ENCODE data around the gene UBE2L6.
"Not testable (repeated sequence)": the region's sequence is repeated elsewhere in the genome, so short reads cannot be mapped to it uniquely, and the experiment has no call there.

Gene UBE2L6

DNA sequence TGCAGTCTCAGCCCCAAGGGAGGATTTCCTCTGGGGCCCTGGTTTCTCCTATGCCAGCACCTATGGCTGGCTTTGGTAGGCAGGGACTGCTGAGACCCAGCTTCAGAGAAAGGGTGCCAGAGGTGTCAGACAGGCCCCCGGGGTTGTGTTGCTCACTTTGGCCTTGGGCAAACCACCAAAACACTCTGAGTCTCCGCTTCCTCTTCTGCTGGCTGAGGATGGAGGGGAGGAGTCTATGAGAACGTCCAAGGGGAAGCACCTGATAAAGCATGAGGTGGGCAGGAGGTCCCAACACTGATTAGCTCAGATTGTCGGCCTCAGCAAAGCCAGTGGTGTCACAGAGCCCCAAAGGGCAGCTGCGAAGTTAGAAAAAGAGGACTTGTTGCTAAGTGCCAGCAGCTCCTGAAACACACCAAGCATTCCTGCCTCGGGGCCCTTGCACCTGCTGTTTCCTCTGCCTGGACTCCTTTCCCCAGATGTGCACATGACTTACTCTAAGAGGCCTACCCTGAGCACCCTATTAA lies 19.6 kb downstream of the UBE2L6 start:
- Mint-ChIP-seq H3K4me3 (peak overlapping the region; percentile 31), H3K4me1 (peaks cover 21% of the 10 kb centered on the region), H3K36me3 (peaks cover 43% of the 10 kb centered on the region), H3K27ac (peak overlapping the region; percentile 93), H3K27me3 (no peaks in the 10 kb centered on the region), H3K9me3 (peaks cover 3% of the 10 kb centered on the region)
- ATAC-seq, result peak; percentile 97

- peaks cover 26% of the 10 kb centered on the region for H3K4me1 Mint-ChIP-seq
- peaks cover 40% of the 10 kb centered on the region for H3K36me3 Mint-ChIP-seq
- H3K4me3 Mint-ChIP-seq, result peak overlapping the region; percentile 45
- peak overlapping the region; percentile 93 for H3K27ac Mint-ChIP-seq
- no peaks in the 10 kb centered on the region for H3K27me3 Mint-ChIP-seq
- peak; percentile 55 for ATAC-seq
- peaks cover 3% of the 10 kb centered on the region for H3K9me3 Mint-ChIP-seq
These were observed 20.5 kb downstream of the UBE2L6 start for GRCh38 chr11:57546869-57547475.

DNA sequence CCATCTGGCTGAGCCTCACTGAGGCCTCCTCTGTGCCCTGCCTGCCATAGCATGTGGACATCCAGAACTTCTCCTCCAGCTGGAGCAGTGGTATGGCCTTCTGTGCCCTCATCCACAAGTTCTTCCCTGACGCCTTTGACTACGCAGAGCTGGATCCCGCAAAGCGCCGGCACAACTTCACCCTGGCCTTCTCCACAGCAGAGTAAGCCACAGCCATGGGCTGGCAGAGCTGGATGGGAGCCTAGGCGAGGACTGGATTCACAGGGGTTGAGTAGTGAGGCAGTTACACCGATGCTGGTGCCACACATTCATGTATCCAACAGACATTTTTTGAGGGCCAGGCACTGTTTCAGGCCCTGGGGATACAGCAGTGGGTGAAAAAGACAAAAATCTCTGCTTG lies 21.0 kb downstream of the UBE2L6 start:
- Mint-ChIP-seq H3K9me3 (peaks cover 3% of the 10 kb centered on the region), H3K4me3 (no peak overlapping the region), H3K27me3 (no peaks in the 10 kb centered on the region), H3K4me1 (peaks cover 26% of the 10 kb centered on the region), H3K27ac (no peak overlapping the region), H3K36me3 (peaks cover 38% of the 10 kb centered on the region)
- no peak for ATAC-seq

DNA sequence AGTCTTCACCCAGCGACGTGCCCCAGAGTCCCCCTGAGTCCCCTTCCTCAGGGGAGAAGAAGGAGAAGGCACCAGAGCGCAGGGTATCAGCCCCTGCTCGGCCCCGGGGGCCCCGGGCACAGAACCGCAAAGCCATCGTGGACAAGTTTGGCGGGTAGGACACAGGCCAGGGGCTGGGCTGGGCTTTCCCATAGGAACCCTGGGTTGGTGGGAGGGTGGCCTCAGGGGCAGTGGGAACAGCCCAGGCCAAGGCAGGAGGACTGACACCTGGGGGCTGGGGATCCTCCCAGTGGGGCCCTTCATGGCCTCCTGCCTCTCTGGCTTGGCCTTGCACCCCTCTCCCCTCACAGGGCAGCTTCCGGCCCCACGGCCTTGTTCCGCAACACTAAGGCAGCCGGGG lies 21.6 kb downstream of the UBE2L6 start:
- peaks cover 26% of the 10 kb centered on the region for H3K4me1 Mint-ChIP-seq
- no peak overlapping the region for H3K4me3 Mint-ChIP-seq
- peaks cover 38% of the 10 kb centered on the region for H3K36me3 Mint-ChIP-seq
- peaks cover 3% of the 10 kb centered on the region for H3K9me3 Mint-ChIP-seq
- no peak for ATAC-seq
- H3K27ac Mint-ChIP-seq, result no peak overlapping the region
- no peaks in the 10 kb centered on the region for H3K27me3 Mint-ChIP-seq

DNA sequence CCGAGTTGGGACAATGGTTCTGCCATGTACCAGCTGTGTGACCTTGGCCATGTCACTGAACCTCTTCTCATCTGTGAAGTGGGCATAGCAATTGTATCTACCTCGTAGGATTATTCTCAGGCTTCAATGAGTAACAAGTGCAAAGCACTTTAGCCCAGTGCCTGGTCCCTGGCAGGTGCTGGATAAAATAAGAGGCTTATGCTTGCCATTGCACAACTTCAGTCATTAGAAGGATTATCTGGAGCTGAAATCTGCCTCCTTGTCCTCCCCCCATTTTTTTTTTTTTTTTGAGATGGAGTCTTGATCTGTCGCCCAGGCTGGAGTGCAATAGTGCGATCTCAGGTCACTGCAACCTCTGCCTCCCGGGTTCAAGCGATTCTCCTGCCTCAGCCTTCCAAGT lies 22.9 kb downstream of the UBE2L6 start:
- Mint-ChIP-seq H3K4me3 (no peak overlapping the region), H3K4me1 (peaks cover 26% of the 10 kb centered on the region), H3K9me3 (peaks cover 3% of the 10 kb centered on the region), H3K27ac (no peak overlapping the region), H3K36me3 (peaks cover 29% of the 10 kb centered on the region), H3K27me3 (no peaks in the 10 kb centered on the region)
- no peak for ATAC-seq

- H3K27ac Mint-ChIP-seq, result no peak overlapping the region
These were observed 23.9 kb downstream of the UBE2L6 start for GRCh38 chr11:57543593-57543992.

GRCh38 chr11:57542582-57542981 lies 24.9 kb downstream of the UBE2L6 start:
- H3K4me1 Mint-ChIP-seq, result peaks cover 13% of the 10 kb centered on the region
- no peak overlapping the region for H3K4me3 Mint-ChIP-seq
- no peaks in the 10 kb centered on the region for H3K9me3 Mint-ChIP-seq
- no peak for ATAC-seq
- H3K36me3 Mint-ChIP-seq, result peaks cover 21% of the 10 kb centered on the region
- peak overlapping the region; percentile 9 for H3K27ac Mint-ChIP-seq
- no peaks in the 10 kb centered on the region for H3K27me3 Mint-ChIP-seq

More at GRCh38 chr11:57543593-57543992, 23.9 kb downstream of the UBE2L6 start:
- Mint-ChIP-seq H3K4me1 (peaks cover 23% of the 10 kb centered on the region), H3K4me3 (no peak overlapping the region), H3K36me3 (peaks cover 25% of the 10 kb centered on the region), H3K9me3 (peaks cover 2% of the 10 kb centered on the region), H3K27me3 (no peaks in the 10 kb centered on the region)
- ATAC-seq, result no peak

GRCh38 chr11:57541169-57541568 lies 26.3 kb downstream of the UBE2L6 start:
- no peak overlapping the region for H3K4me3 Mint-ChIP-seq
- peaks cover 5% of the 10 kb centered on the region for H3K4me1 Mint-ChIP-seq
- no peaks in the 10 kb centered on the region for H3K27me3 Mint-ChIP-seq
- no peaks in the 10 kb centered on the region for H3K9me3 Mint-ChIP-seq
- ATAC-seq, result no peak
- H3K27ac Mint-ChIP-seq, result no peak overlapping the region
- H3K36me3 Mint-ChIP-seq, result peaks cover 15% of the 10 kb centered on the region

DNA sequence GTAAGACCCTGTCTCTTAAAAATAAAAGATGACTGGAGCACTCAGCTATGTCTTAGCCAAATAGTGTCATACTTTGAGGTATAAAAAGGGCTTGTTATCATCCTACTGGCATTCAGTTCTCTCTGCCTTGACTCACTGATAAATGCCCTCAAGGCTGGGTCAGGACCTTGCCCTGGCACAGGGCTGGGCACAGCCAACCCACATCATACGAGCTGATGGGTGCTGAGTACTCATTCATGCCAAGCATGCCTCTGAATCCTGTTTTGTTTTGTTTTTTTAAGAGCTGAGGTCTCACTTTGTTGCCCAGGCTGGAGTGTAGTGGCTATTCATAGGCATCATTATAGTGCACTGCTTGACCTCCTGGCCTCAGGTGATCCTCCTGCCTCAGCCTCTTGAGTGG lies 28.1 kb downstream of the UBE2L6 start:
- ATAC-seq, result no peak
- Mint-ChIP-seq H3K9me3 (no peaks in the 10 kb centered on the region), H3K27ac (no peak overlapping the region), H3K36me3 (peaks cover 15% of the 10 kb centered on the region), H3K27me3 (no peaks in the 10 kb centered on the region), H3K4me3 (no peak overlapping the region), H3K4me1 (peaks cover 5% of the 10 kb centered on the region)

GRCh38 chr11:57536947-57537619 lies 30.4 kb downstream of the UBE2L6 start, which contains the start of gene SMTNL1:
Gene SMTNL1 (plus strand): TSS chr11:57537595. CDS start chr11:57542643, 5,048 bp downstream.
- H3K36me3 Mint-ChIP-seq, result peaks cover 11% of the 10 kb centered on the region
- H3K4me3 Mint-ChIP-seq, result no peak within 1 kb of the TSS
- no peak for ATAC-seq
- no peaks in the 10 kb centered on the region for H3K9me3 Mint-ChIP-seq
- H3K27me3 Mint-ChIP-seq, result no peaks in the 10 kb centered on the region
- no peaks in the 10 kb centered on the region for H3K4me1 Mint-ChIP-seq
- H3K27ac Mint-ChIP-seq, result no peak within 1 kb of the TSS

- not testable (repeated sequence) for H3K27ac Mint-ChIP-seq, H3K4me3 Mint-ChIP-seq, H3K9me3 Mint-ChIP-seq, H3K27me3 Mint-ChIP-seq, ATAC-seq
- Mint-ChIP-seq H3K4me1 (peaks cover 16% of the 10 kb centered on the region), H3K36me3 (peaks cover 11% of the 10 kb centered on the region)
These were observed 33.0 kb downstream of the UBE2L6 start for GRCh38 chr11:57534449-57534848.

DNA sequence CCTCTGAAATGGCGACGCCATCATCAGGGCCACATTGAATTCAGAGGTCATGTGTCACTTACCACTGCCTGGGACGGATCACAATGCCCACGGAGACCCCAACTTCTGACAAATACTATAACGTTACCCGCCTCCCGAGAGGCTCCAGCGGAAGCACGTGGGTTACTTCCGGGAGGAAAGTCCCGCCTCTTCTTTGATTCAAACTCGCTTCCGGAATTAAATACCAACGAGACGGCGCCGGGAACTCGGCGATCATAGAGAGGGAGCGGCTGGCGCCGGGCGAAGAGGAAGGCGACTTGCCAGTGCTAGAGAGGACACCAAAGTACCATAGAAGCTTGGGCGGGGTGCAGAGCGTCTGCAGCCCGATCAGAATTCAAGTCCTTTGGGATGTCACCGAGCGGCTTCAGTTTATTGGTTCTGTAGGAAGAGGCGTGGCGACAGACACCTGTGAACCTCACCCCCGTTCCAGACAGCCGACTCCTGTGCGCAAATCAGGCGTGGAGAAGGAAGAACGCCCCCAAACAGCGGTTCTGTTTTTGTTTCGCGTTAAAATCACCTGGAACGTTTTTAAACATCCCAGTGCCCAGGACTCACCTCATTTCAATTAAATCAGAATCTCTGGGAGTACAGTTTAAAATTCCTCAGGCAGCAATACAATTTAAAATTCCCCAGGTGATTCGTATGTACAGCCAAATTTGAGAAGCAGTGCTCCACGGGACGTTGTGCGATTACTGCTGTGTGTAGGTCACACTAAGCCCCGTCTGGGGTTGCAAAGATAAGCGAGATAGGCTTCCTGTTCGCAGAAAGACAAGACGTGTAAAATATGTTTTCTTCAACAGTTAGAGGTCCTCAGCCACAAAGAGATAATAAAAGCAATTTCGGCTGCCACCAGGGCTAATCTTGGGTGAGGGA lies 36.6 kb downstream of the UBE2L6 start, which contains the start of gene TIMM10:
TSS of gene TIMM10 (minus strand) at position 159 of the 912 bp plus-strand sequence. CDS start 565 bp downstream, outside the sequence.
- peak; percentile 99 for ATAC-seq
- peaks cover 10% of the 10 kb centered on the region for H3K36me3 Mint-ChIP-seq
- no peaks in the 10 kb centered on the region for H3K9me3 Mint-ChIP-seq
- H3K4me1 Mint-ChIP-seq, result peaks cover 20% of the 10 kb centered on the region
- peak within 1 kb of the TSS; percentile 93 for H3K27ac Mint-ChIP-seq
- peak within 1 kb of the TSS; percentile 91 for H3K4me3 Mint-ChIP-seq
- H3K27me3 Mint-ChIP-seq, result no peaks in the 10 kb centered on the region

DNA sequence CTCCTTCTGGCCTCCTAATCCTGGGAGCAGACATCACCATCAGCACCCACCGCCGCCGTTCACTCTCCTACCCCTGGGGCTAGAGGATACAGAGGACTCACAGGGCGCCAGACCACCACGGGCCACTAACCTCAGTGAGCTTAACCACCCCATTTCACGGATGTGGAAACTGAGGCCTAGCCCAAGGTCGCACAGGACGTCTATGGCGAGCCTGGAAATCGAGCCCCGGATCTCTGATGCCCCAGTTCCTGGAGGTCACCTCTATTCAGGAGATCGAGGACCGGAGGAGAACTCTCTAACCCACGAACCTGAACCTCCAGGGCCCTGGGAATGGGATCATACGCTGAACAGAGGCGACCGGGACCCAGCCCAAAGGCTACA lies 37.3 kb downstream of the UBE2L6 start:
- no peaks in the 10 kb centered on the region for H3K27me3 Mint-ChIP-seq
- H3K4me1 Mint-ChIP-seq, result peaks cover 20% of the 10 kb centered on the region
- H3K4me3 Mint-ChIP-seq, result peak overlapping the region; percentile 91
- no peaks in the 10 kb centered on the region for H3K9me3 Mint-ChIP-seq
- ATAC-seq, result no peak
- peak overlapping the region; percentile 93 for H3K27ac Mint-ChIP-seq
- H3K36me3 Mint-ChIP-seq, result peaks cover 11% of the 10 kb centered on the region

DNA sequence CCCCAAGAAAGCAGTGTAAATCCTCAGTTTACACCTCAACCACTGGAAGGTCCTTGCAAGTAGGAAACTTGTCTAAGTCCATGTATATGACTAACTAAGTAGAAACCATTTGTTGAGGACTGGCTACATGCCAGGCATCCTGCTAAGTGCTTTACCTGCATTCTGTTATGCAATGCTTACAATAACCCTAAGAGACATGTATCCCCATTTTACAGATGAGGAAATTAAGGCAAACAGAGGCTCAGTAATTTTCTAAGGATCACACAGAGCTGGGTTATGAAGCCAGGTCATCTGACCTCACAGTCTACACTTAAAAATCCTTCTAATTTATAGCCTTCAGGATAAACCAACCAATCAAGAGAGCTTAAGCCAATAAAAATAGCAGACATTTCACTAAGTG lies 38.5 kb downstream of the UBE2L6 start:
- Mint-ChIP-seq H3K36me3 (peaks cover 17% of the 10 kb centered on the region), H3K4me1 (peaks cover 20% of the 10 kb centered on the region), H3K27me3 (no peaks in the 10 kb centered on the region), H3K4me3 (no peak overlapping the region), H3K9me3 (no peaks in the 10 kb centered on the region), H3K27ac (no peak overlapping the region)
- ATAC-seq, result no peak

DNA sequence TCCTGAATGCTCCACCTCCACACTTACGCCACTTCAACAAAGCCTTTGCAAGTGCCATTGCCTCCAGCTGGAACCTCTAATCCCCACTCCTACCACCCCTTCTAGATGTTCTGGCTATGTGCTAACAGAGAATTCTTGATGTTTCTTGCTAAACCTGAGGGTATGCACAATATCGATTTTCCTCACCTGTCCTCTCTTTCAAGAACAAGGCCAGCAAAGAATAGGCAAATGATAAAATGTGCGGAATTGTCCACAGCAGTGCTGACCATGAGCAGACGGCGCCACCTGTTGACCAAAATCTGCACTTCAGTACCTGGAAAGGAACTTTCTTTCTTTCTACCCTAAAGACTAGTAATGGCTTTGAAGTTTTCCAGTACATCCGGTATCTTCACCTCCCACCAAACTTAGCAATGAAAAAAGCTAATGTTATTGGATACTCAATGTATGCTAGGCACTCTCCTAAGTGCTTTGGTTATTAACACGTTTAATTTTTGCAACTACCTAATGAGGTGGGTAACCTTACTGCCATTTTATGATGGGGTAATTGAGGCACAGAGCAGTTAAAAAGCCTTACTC lies 40.3 kb downstream of the UBE2L6 start:
- Mint-ChIP-seq H3K4me1 (peaks cover 20% of the 10 kb centered on the region), H3K27me3 (no peaks in the 10 kb centered on the region), H3K4me3 (no peak overlapping the region), H3K36me3 (peaks cover 12% of the 10 kb centered on the region), H3K27ac (no peak overlapping the region), H3K9me3 (no peaks in the 10 kb centered on the region)
- ATAC-seq, result no peak
